ENCODE data around the gene SLC24A3.

GRCh38 chr20:19412254-19412653, 199.8 kb downstream of the SLC24A3 start:
- TF ChIP-seq CTCF (IDR thresholded peaks at IDR 0.05; ENCODE audit: low read depth, low read length) (no peak), MAX (IDR thresholded peaks at IDR 0.05; ENCODE audit: low read depth, low read length) (no peak)

All from NB4 (cell line).